ENCODE data around the gene ENPP6. TPM values are rescaled to one million over a fixed set of nuclear protein-coding genes. Genes with fewer than 3 reads are reported as not detected.
"Not testable (repeated sequence)": the region's sequence is repeated elsewhere in the genome, so short reads cannot be mapped to it uniquely, and the experiment has no call there.

The ENPP6 gene
- total RNA-seq, 4 donors from 2014 or later: 0.07 to 0.56 (median 0.20) TPM; not detected in 1

GRCh38 chr4:184228056-184228705 lies 10.5 kb upstream of the ENPP6 start:
- intact Hi-C loops (cut with DNase I; ENCODE audit: low total_unique reads): no loop called here
- ATAC-seq: no peak
- peaks cover 0 to 3% (median 0%) of the 10 kb centered on the region in 3 donors for H3K27me3 ChIP-seq
- DNase-seq: no peak
- in situ Hi-C loops (cut with MboI; ENCODE audit: low sequenced_read_pairs in 4 of 4): no loop called here
- H3K9me3 ChIP-seq: no peaks in the 10 kb centered on the region
- no peaks in the 10 kb centered on the region for H3K36me3 ChIP-seq
- no peak overlapping the region for H3K27ac ChIP-seq
- TF ChIP-seq POLR2A (IDR thresholded peaks at IDR 0.05) (no peak), CTCF (IDR thresholded peaks at IDR 0.05 in 4 of 5, conservative IDR thresholded peaks at IDR 0.05 in 1 of 5) (no peak)
- H3K4me1 ChIP-seq: no peaks in the 10 kb centered on the region
- no peak overlapping the region for H3K4me3 ChIP-seq

GRCh38 chr4:184216515-184216914 lies 1.2 kb downstream of the ENPP6 start:
- Histone ChIP-seq H3K27me3 (peaks cover 0 to 14% (median 0%) of the 10 kb centered on the region in 3 donors), H3K9me3 (no peaks in the 10 kb centered on the region), H3K4me1 (no peaks in the 10 kb centered on the region), H3K36me3 (no peaks in the 10 kb centered on the region), H3K27ac (no peak overlapping the region), H3K4me3 (no peak overlapping the region)
- intact Hi-C loops (cut with DNase I; ENCODE audit: low total_unique reads) (no loop called here), in situ Hi-C loops (cut with MboI; ENCODE audit: low sequenced_read_pairs in 4 of 4) (no loop called here)
- ATAC-seq (no peak), DNase-seq (no peak)
- no peak for TF ChIP-seq POLR2A (IDR thresholded peaks at IDR 0.05)
- TF ChIP-seq CTCF (IDR thresholded peaks at IDR 0.05 in 4 of 5, conservative IDR thresholded peaks at IDR 0.05 in 1 of 5): no peak

GRCh38 chr4:184215709-184216328 lies 1.9 kb downstream of the ENPP6 start:
- Histone ChIP-seq H3K4me1 (no peaks in the 10 kb centered on the region), H3K9me3 (no peaks in the 10 kb centered on the region), H3K4me3 (no peak overlapping the region), H3K27ac (no peak overlapping the region), H3K36me3 (no peaks in the 10 kb centered on the region), H3K27me3 (peaks cover 0 to 14% (median 0%) of the 10 kb centered on the region in 3 donors)
- DNase-seq: no peak
- no peak for TF ChIP-seq POLR2A (IDR thresholded peaks at IDR 0.05)
- TF ChIP-seq CTCF (IDR thresholded peaks at IDR 0.05 in 4 of 5, conservative IDR thresholded peaks at IDR 0.05 in 1 of 5): no peak
- intact Hi-C loops (cut with DNase I; ENCODE audit: low total_unique reads): no loop called here
- in situ Hi-C loops (cut with MboI; ENCODE audit: low sequenced_read_pairs in 4 of 4): no loop called here
- no peak for ATAC-seq

- Histone ChIP-seq H3K27ac (no peak overlapping the region), H3K4me1 (no peaks in the 10 kb centered on the region), H3K4me3 (no peak overlapping the region), H3K36me3 (no peaks in the 10 kb centered on the region), H3K9me3 (no peaks in the 10 kb centered on the region), H3K27me3 (peaks cover 0 to 11% (median 0%) of the 10 kb centered on the region in 3 donors)
- intact Hi-C loops (cut with DNase I; ENCODE audit: low total_unique reads) (no loop called here), in situ Hi-C loops (cut with MboI; ENCODE audit: low sequenced_read_pairs in 4 of 4) (no loop called here)
- no peak for TF ChIP-seq CTCF (IDR thresholded peaks at IDR 0.05 in 4 of 5, conservative IDR thresholded peaks at IDR 0.05 in 1 of 5)
- no peak for TF ChIP-seq POLR2A (IDR thresholded peaks at IDR 0.05)
- no peak for ATAC-seq
- no peak for DNase-seq
Observed at GRCh38 chr4:184214931-184215330, 2.7 kb downstream of the ENPP6 start.

- DNase-seq; H3K27ac ChIP-seq; in situ Hi-C loops (cut with MboI; ENCODE audit: low sequenced_read_pairs in 4 of 4); H3K36me3 ChIP-seq; H3K4me1 ChIP-seq; H3K9me3 ChIP-seq; H3K4me3 ChIP-seq; H3K27me3 ChIP-seq; intact Hi-C loops (cut with DNase I; ENCODE audit: low total_unique reads); ATAC-seq: not testable (repeated sequence)
Observed at GRCh38 chr4:184207734-184208607, 9.7 kb downstream of the ENPP6 start.
